Endodermal cell (in vitro differentiated cells): ENCODE results near the gene TBX1. TPM values are rescaled to one million over a fixed set of nuclear protein-coding genes. Genes with fewer than 3 reads are reported as not detected.
A peak's percentile ranks its signal among the peaks of the same experiment; 100 is the strongest.

ENCODE experiments used
- DNase-seq: peaks from one replicate; pipeline ENCODE4 v3.0.0-alpha.2; 2017
- H3K27ac ChIP-seq: 2 replicates; pipeline ENCODE4 v1.5.1; 2013; ENCODE audit warnings: mild to moderate bottlenecking, low read depth, low read length, moderate library complexity
- H3K27me3 ChIP-seq: 2 replicates; pipeline ENCODE4 v1.6.1; 2013; ENCODE audit warnings: mild to moderate bottlenecking, low read length, moderate library complexity; ENCODE audit not compliant: insufficient read depth, control insufficient read depth, poor library complexity, severe bottlenecking
- H3K36me3 ChIP-seq: 2 replicates; pipeline ENCODE4 v1.7.0; 2013; ENCODE audit warnings: mild to moderate bottlenecking, low read length, moderate library complexity; ENCODE audit not compliant: control insufficient read depth, insufficient read depth
- H3K4me1 ChIP-seq: one replicate; pipeline ENCODE4 v1.7.0; 2013; ENCODE audit warnings: low read length; ENCODE audit not compliant: control insufficient read depth, insufficient read depth
- H3K4me3 ChIP-seq: 2 replicates; pipeline ENCODE4 v1.5.1; 2013; ENCODE audit warnings: mild to moderate bottlenecking, low read length, moderate library complexity
- H3K9ac ChIP-seq: 2 replicates; pipeline ENCODE4 v1.6.1; 2013; ENCODE audit warnings: mild to moderate bottlenecking, low read length, moderate library complexity; ENCODE audit not compliant: poor library complexity, severe bottlenecking; ENCODE audit errors: extremely low read depth
- H3K9me3 ChIP-seq: 2 replicates; pipeline ENCODE4 v1.6.1; 2013; ENCODE audit warnings: mild to moderate bottlenecking, low read length, moderate library complexity; ENCODE audit not compliant: control insufficient read depth
- H3K27ac Mint-ChIP-seq: 2 replicates; pipeline ENCODE4 v1.8.0; 2020; ENCODE audit warnings: mixed read lengths
- H3K27me3 Mint-ChIP-seq: 2 replicates; pipeline ENCODE4 v1.8.0; 2021; ENCODE audit warnings: mild to moderate bottlenecking, mixed read lengths; ENCODE audit not compliant: insufficient read depth
- H3K36me3 Mint-ChIP-seq: 2 replicates; pipeline ENCODE4 v1.8.0; 2020; ENCODE audit warnings: low read depth, mixed read lengths
- H3K4me1 Mint-ChIP-seq: 2 replicates; pipeline ENCODE4 v1.8.0; 2020; ENCODE audit warnings: mixed read lengths
- H3K4me3 Mint-ChIP-seq: 2 replicates; pipeline ENCODE4 v1.8.0; 2020; ENCODE audit warnings: mild to moderate bottlenecking, moderate library complexity, mixed read lengths
- H3K9me3 Mint-ChIP-seq: 2 replicates; pipeline ENCODE4 v1.8.0; 2020; ENCODE audit warnings: mild to moderate bottlenecking, mixed read lengths
- CTCF ChIP-seq: fragments of 200-600 bp; sonication (generic); conservative IDR thresholded peaks from 2 replicates; pipeline ENCODE4 v1.5.0; 2021; ENCODE audit warnings: antibody characterized with exemption, mild to moderate bottlenecking
- WGBS, 2 experiments: methylation state at CpG; one replicate each; pipeline versions ENCODE4 v1.1.5 to v1.1.7; 2013; ENCODE audit warnings: missing lambda C conversion rate in 2 of 2, mixed read lengths in 1 of 2; ENCODE audit not compliant: insufficient coverage in 1 of 2, insufficient read length in 1 of 2; 5-methylcytosine and 5-hydroxymethylcytosine counted together
- total RNA-seq, 2 donors: library from RNA; stranded (reverse); fragmentation: NEBNext Ultra II Directional in 1 of 2; extraction: Animal tissue kit (Norgen Biotek cat#: 25700) in 1 of 2; gene quantifications; 2 replicates in 1 of 2; 3 replicates in 1 of 2; pipeline ENCODE4 v1.2.1, GENCODE V29; 2021

Gene TBX1
- total RNA-seq, 2 donors from 2014 or later = 1.3 TPM; not detected in 1

DNA sequence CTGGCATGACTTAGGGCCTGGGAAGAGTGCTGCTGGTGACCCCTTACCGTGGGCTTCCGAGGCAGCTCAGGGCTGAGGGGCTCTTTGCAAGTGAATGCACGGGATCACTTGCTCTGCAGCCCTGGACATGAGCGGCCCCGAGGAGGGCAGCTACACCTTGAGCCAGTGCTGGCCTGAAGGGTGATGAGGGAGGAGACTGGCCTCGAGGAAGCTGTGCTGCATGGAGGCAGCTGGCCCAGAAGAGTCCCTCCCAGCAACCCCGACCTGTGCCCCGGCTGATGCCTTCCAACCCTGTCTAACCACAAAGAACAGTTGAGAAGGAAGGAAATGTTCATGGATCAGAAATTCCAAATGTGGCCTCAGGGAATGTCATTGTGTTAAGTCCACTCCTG lies 45.2 kb downstream of the TBX1 start:
- DNase-seq = peak; percentile 21
- Mint-ChIP-seq H3K36me3 (no peaks in the 10 kb centered on the region), H3K4me3 (no peak overlapping the region), H3K27ac (no peak overlapping the region), H3K27me3 (no peaks in the 10 kb centered on the region), H3K4me1 (no peaks in the 10 kb centered on the region), H3K9me3 (no peaks in the 10 kb centered on the region)
- Histone ChIP-seq H3K4me1 (no peaks in the 10 kb centered on the region), H3K9me3 (no peaks in the 10 kb centered on the region), H3K27ac (no peak overlapping the region), H3K36me3 (no peaks in the 10 kb centered on the region), H3K4me3 (no peak overlapping the region), H3K27me3 (no peaks in the 10 kb centered on the region), H3K9ac (no peak overlapping the region)
- TF ChIP-seq CTCF = no peak
- WGBS, 2 experiments = 89 to 96% methylated on average over 5 to 8 of the region's 8 CpGs

DNA sequence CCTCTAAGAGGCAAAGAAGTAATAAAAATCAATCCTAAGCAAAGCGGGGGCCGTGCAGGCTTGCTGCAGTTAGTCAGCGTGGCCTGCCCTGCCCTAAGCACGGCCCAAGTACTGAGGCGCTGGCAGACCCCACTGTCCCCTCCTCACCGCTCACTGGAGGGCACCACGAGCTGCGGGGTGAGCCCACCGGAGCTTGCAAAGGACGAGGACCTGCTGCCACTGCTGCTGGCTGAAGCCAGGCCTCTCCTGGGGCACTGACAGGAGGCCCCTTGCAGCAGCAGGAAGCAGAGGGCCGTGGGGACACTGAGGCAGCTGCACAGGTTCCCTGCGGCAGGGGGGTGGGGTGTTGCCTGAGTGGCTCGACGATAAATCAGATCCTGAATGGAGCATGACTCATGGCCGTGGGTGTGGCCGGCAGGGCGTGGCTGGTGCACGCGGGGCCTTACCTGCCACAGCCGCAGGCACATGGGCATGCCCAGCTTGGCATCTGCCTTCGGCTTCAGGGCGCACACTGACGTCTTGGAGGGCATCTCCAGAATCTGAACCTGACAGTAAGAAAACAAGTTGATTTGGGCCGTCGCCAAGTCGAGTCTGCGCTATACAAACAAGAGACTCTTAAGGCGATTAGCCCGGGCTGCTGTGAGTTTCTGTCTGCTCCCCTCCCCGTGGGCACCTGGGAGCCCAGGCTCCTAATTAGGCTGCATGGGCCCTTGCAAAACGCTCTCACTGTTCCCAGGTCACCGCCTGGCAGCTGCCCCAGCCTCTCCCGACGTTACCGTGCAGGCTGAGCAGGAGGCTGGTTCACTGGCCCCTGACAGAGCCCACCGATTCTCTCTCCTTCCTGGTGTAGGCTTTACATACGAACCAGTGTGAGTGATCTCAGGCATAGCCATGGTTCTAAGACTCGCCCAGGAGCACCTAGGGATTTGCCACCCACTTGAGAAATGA lies 45.9 kb downstream of the TBX1 start:
- Mint-ChIP-seq H3K27me3 (no peaks in the 10 kb centered on the region), H3K4me3 (no peak overlapping the region), H3K27ac (no peak overlapping the region), H3K36me3 (no peaks in the 10 kb centered on the region), H3K9me3 (no peaks in the 10 kb centered on the region), H3K4me1 (no peaks in the 10 kb centered on the region)
- no peaks in the 10 kb centered on the region for H3K9me3 ChIP-seq
- H3K27ac ChIP-seq = no peak overlapping the region
- no peak overlapping the region for H3K9ac ChIP-seq
- H3K36me3 ChIP-seq = no peaks in the 10 kb centered on the region
- WGBS, 2 experiments = 88 to 89% methylated on average over 27 to 38 of the region's 38 CpGs
- TF ChIP-seq CTCF = no peak
- H3K4me1 ChIP-seq = no peaks in the 10 kb centered on the region
- peak; percentile 38 for DNase-seq
- no peaks in the 10 kb centered on the region for H3K27me3 ChIP-seq
- H3K4me3 ChIP-seq = no peak overlapping the region

DNA sequence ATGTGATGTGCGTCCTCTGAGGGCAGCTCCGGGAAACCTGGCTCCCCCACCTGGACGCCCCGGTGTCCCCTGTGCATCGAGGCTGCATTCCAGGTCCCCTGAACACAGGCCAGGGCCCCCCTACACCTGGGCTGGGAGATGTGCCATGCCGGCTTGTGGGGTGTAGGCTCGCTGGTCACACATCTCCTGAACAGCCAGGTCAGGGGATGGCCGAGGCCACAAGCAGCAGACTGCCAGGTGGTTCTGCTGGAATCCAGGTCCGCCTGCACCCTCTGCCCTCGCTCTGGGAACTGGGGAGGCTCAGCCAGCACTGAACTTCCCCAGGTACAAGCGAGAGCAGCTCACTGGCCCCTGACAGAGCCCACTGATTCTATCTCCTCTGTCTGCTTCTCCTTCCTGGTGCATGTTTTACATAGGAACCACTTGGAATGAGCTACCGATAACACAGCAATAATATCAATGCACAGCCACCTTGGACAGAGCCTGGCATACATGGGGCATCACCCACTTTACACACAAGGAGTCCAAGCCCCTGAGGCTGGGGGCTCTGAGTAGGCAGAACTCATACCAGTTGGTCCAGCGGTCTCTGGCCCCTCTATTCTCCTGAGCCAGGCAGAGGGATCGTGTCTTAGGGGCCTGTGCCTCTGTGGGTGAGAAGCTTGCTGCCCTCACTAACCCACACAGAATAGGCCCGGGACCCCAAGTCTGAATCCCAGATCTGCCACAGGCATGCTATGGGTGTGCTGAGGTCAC lies 46.8 kb downstream of the TBX1 start:
- Histone ChIP-seq H3K4me1 (no peaks in the 10 kb centered on the region), H3K9me3 (no peaks in the 10 kb centered on the region), H3K36me3 (no peaks in the 10 kb centered on the region), H3K4me3 (no peak overlapping the region), H3K9ac (no peak overlapping the region), H3K27me3 (no peaks in the 10 kb centered on the region), H3K27ac (no peak overlapping the region)
- no peaks in the 10 kb centered on the region for H3K36me3 Mint-ChIP-seq
- peak; percentile 29 for DNase-seq
- no peak overlapping the region for H3K27ac Mint-ChIP-seq
- H3K4me3 Mint-ChIP-seq = no peak overlapping the region
- no peaks in the 10 kb centered on the region for H3K27me3 Mint-ChIP-seq
- 92 to 97% methylated on average over 11 to 15 of the region's 15 CpGs for WGBS, 2 experiments
- H3K4me1 Mint-ChIP-seq = no peaks in the 10 kb centered on the region
- no peaks in the 10 kb centered on the region for H3K9me3 Mint-ChIP-seq
- TF ChIP-seq CTCF = no peak
